ENCODE data around the gene GLI3. TPM values are rescaled to one million over a fixed set of nuclear protein-coding genes. Genes with fewer than 3 reads are reported as not detected.

The GLI3 gene
- total RNA-seq, 1 experiment from 2014 or later, result 45.0 TPM

- no peak overlapping the region for H3K14ac ChIP-seq (ENCODE audit: insufficient read depth, low read length)
- Mint-ChIP-seq H3K27ac (no peak overlapping the region), H3K9me3 (peaks cover 2 to 4% of the 10 kb centered on the region in 2 experiments; a peak in 2 of 5 replicates), H3K27me3 (ENCODE audit: low read depth) (no peaks in the 10 kb centered on the region), H3K4me1 (peaks cover 12 to 15% of the 10 kb centered on the region in 2 experiments; a peak in 3 of 4 replicates), H3K4me3 (no peak overlapping the region), H3K36me3 (ENCODE audit: insufficient read depth in 1 of 3, low read depth in 3 of 3) (peaks cover 2 to 15% (median 3%) of the 10 kb centered on the region in 3 experiments; a peak in 5 of 7 replicates)
- H3K23me2 ChIP-seq (ENCODE audit: insufficient read length, low read depth, low read length, poor library complexity, severe bottlenecking), result no peaks in the 10 kb centered on the region
- no peak overlapping the region for H2BK12ac ChIP-seq (ENCODE audit: insufficient read length, low read depth, low read length)
- no peak for DNase-seq
- no peak overlapping the region for H4K91ac ChIP-seq (ENCODE audit: insufficient read length, low read depth, low read length)
- H3K9me3 ChIP-seq (ENCODE audit: control insufficient read depth, low read depth, low read length), result no peaks in the 10 kb centered on the region
- H4K5ac ChIP-seq (ENCODE audit: insufficient read length, low read depth, low read length), result no peak overlapping the region
- no peaks in the 10 kb centered on the region for H4K20me1 ChIP-seq (ENCODE audit: control insufficient read depth, insufficient read depth, insufficient read length)
- no peak overlapping the region for H3T11ph ChIP-seq (ENCODE audit: low read length)
- no peak overlapping the region for H3K9ac ChIP-seq (ENCODE audit: extremely low read depth, insufficient read length, low read length)
- no peaks in the 10 kb centered on the region for H3K79me1 ChIP-seq (ENCODE audit: insufficient read depth, low read depth, low read length, poor library complexity, severe bottlenecking)
- peak; percentile 60 for TF ChIP-seq CTCF (conservative IDR thresholded peaks at IDR 0.05)
- H2BK5ac ChIP-seq (ENCODE audit: insufficient read length, low read length), result no peak overlapping the region
- H3K27ac ChIP-seq (ENCODE audit: insufficient read length, low read depth, low read length), result no peak overlapping the region
- H3K56ac ChIP-seq (ENCODE audit: insufficient read length, low read depth, low read length), result no peak overlapping the region
- no peak overlapping the region for H2AFZ ChIP-seq (ENCODE audit: low read length)
- H4K8ac ChIP-seq (replicated peaks; ENCODE audit: insufficient read length, low read depth, low read length), result no peak overlapping the region
- H3K4me2 ChIP-seq (ENCODE audit: insufficient read depth, insufficient read length, low read length), result no peak overlapping the region
- WGBS (ENCODE audit: extremely low coverage, insufficient read length, low lambda C conversion rate), result no CpG with 5 or more reads among the region's 2 CpGs
- H2BK15ac ChIP-seq (ENCODE audit: low read depth, low read length), result no peak overlapping the region
- 0 out of 2 replicates have a peak, but pooled peaks cover 1% of the 10 kb centered on the region for H3K79me2 ChIP-seq (ENCODE audit: insufficient read depth, low read length)
- no peak overlapping the region for H3K18ac ChIP-seq (ENCODE audit: insufficient read length, low read depth, low read length)
- no peak overlapping the region for H2AK5ac ChIP-seq (ENCODE audit: insufficient read length, low read length)
- H3K4ac ChIP-seq (ENCODE audit: low read depth, low read length), result no peak overlapping the region
- no peaks in the 10 kb centered on the region for H3K27me3 ChIP-seq (ENCODE audit: insufficient read depth, low read length)
- no peak overlapping the region for H2BK20ac ChIP-seq (ENCODE audit: low read depth, low read length, poor library complexity, severe bottlenecking)
- H3K4me1 ChIP-seq (ENCODE audit: insufficient read depth, low read length), result no peaks in the 10 kb centered on the region
- no peak overlapping the region for H2BK120ac ChIP-seq (ENCODE audit: low read depth, low read length, poor library complexity, severe bottlenecking)
- no peak overlapping the region for H3K23ac ChIP-seq (ENCODE audit: insufficient read length, low read depth, low read length)
Observed at GRCh38 chr7:42128703-42129102, 108.3 kb downstream of the GLI3 start.
